KG1 (cell line): Measurements from ENCODE around the gene ZNF679.
"Not testable (repeated sequence)": the region's sequence is repeated elsewhere in the genome, so short reads cannot be mapped to it uniquely, and the experiment has no call there.

Experiments
- DNase-seq: peaks from one replicate; lab custom pipeline; 2025; lab: John Stamatoyannopoulos, UW

Gene ZNF679

DNA sequence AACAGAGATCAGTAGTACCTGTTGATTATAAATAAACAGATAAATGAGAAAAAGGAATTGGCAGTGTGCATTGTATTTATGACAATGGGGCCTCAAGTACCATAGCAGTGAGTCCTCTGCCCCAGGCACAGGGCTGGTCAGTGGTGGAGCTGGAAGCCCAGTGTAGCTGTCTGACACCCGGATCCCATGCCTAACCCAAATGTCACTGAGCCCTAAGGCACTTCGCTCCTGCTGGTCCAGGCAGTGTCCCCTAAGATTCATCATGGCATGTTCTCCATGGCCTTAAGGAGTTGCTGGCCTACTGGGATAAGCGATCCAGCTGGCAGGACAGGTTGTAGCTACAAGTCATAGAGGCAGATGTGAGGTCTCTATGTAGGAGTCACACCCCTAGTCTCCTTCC lies 82.2 kb downstream of the ZNF679 start:
- DNase-seq: no peak

DNA sequence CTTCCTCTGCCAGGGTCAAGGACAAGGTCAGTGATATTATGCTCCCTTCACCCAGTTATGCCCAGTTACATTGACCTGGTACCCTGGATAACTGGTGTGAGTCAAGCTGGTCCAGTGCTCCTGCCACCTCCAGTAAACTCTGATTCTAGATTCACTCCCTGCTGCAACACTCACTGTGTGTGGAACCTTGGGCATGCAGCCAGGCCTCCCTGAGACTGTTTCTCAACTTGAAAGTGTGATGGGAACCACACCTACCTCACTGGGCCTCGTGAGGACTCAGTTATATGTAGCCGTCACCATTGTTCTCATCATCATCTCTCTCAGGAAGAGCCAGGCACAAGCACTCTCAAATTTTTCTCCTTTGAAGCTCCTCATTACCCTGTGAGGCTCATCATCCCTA lies 84.6 kb downstream of the ZNF679 start:
- DNase-seq: no peak

DNA sequence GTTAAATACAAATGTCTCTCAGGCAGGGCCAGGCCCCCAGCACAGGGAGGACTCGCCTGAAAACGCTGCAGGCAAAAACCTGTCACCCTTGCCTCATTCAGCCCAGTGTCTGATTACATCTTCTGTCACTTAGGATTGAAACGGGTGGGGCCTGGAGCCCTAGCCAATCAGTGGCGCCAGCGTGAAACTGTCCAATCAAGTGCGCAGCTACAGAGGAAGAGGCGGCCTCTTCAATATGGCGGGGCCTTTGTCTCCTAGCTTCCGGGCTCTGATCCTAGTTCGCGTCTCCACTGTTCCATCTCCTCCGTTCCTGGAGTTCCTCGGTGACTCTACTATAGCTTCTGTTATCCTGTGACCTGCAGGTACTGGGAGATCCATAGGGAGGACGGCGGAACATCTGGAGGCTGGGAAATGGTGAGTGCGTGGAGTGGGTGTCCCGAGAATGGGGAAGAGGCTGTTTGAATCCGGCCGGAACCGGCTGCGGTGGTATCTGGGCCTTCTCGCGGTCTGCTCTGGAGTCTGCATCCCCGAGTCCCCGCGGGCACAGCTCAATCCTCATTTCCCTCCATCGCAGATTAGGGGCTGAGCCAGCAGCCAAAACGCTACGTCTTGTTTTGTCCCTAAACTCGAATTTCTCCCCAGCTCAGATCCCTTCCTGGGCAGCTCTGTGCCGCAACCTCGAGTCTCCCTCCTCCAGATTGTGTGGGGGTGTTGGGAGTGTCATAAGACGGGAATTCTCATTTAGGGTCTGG lies 85.6 kb downstream of the ZNF679 start, which contains the start of gene ZNF736:
TSS of gene ZNF736 (plus strand) at position 222 of the 752 bp plus-strand sequence. CDS start at position 412, 190 bp downstream.
- peak; percentile 79 for DNase-seq

DNA sequence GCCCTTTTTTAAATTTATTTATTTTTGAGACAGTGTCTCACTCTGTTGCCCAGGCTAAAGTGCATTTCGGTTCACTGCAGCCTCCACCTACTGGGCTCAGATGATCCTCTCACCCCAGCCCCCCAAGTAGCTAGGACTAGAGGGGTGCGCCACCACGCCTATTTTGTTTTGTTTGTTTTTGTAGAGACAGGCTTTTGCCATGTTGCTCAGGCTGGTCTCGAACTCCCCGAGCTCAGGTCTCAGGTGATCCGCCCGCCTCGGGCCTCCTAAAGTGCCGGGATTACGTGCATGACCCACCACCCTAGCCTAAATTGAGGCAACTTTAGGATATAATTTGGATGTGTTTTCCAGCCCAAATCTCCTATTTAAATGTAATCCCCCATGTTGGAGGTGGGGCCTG lies 86.3 kb downstream of the ZNF679 start:
- no peak for DNase-seq

DNA sequence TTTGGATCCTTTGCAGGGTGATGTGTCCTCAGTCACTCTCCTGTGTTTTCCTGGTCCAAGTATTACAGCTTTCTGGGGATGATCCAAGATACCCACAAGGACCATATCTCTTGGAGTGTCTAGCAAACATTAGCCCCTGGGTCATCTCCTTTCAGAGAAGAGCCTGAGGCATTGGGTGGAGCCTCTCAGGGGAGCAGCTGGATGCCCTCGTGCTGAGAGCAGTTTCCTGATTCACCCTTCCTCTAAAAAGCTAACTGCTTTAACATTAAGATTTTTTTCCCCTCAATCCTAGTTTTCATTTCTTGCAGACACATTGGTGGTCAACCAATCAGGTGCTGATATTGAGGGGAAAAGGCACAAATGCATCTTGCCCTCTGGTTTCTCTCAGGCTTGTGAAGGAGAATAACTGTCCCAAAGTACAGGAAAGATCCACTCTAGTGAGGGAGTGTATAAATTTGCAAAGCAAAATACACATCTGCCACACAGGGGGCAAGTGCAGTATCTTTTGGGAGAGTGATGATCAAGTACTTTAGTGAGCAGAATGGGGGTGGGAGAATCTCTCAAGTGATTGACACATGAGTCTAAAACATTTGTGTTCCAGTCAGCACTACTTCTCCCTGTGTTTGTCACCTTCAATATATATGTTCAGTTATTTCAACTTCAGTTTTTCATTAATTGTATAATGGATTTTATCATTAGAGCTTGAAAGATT lies 87.9 kb downstream of the ZNF679 start:
- not testable (repeated sequence) for DNase-seq
